Measurements from ENCODE around the gene GCNT4. TPM values are rescaled to one million over a fixed set of nuclear protein-coding genes. Genes with fewer than 3 reads are reported as not detected.

Gene GCNT4
- total RNA-seq, 2 experiments from 2014 or later, result 5.3 to 6.0 TPM

- no peaks in the 10 kb centered on the region for H3K27me3 Mint-ChIP-seq
- no peak overlapping the region for H3K4me3 Mint-ChIP-seq
- POLR2A ChIA-PET, result no interaction called here
- H3K9me3 Mint-ChIP-seq, result no peaks in the 10 kb centered on the region
- H3K27ac Mint-ChIP-seq, result no peak overlapping the region
- peaks cover 22% of the 10 kb centered on the region for H3K4me1 Mint-ChIP-seq
- ATAC-seq (ENCODE audit: low read depth), result no peak
- no peak for DNase-seq
- peaks cover 3% of the 10 kb centered on the region for H3K36me3 Mint-ChIP-seq
Measured at GRCh38 chr5:75021219-75021618, 31.1 kb downstream of the GCNT4 start.

- Mint-ChIP-seq H3K4me1 (peaks cover 21% of the 10 kb centered on the region), H3K27ac (no peak overlapping the region), H3K27me3 (no peaks in the 10 kb centered on the region), H3K9me3 (no peaks in the 10 kb centered on the region), H3K4me3 (no peak overlapping the region), H3K36me3 (no peaks in the 10 kb centered on the region)
- POLR2A ChIA-PET, result no interaction called here
- ATAC-seq (ENCODE audit: low read depth), result no peak
- DNase-seq, result no peak
Measured at GRCh38 chr5:75020016-75020656, 32.2 kb downstream of the GCNT4 start.

GRCh38 chr5:75018805-75019587 lies 33.4 kb downstream of the GCNT4 start:
- DNase-seq, result no peak
- POLR2A ChIA-PET, result no interaction called here
- H3K27ac Mint-ChIP-seq, result no peak overlapping the region
- peaks cover 16% of the 10 kb centered on the region for H3K4me1 Mint-ChIP-seq
- H3K9me3 Mint-ChIP-seq, result no peaks in the 10 kb centered on the region
- H3K27me3 Mint-ChIP-seq, result no peaks in the 10 kb centered on the region
- no peak overlapping the region for H3K4me3 Mint-ChIP-seq
- no peaks in the 10 kb centered on the region for H3K36me3 Mint-ChIP-seq
- ATAC-seq (ENCODE audit: low read depth), result no peak

- Mint-ChIP-seq H3K4me1 (peaks cover 6% of the 10 kb centered on the region), H3K4me3 (no peak overlapping the region), H3K27ac (no peak overlapping the region), H3K36me3 (no peaks in the 10 kb centered on the region), H3K9me3 (peaks cover 2% of the 10 kb centered on the region), H3K27me3 (no peaks in the 10 kb centered on the region)
- POLR2A ChIA-PET, result no interaction called here
- ATAC-seq (ENCODE audit: low read depth) (no peak), DNase-seq (no peak)
Measured at GRCh38 chr5:75017971-75018370, 34.4 kb downstream of the GCNT4 start.

- H3K27ac Mint-ChIP-seq, result no peak overlapping the region
- POLR2A ChIA-PET, result no interaction called here
- ATAC-seq (ENCODE audit: low read depth) (no peak), DNase-seq (no peak)
- H3K9me3 Mint-ChIP-seq, result peaks cover 2% of the 10 kb centered on the region
- no peaks in the 10 kb centered on the region for H3K27me3 Mint-ChIP-seq
- peaks cover 1% of the 10 kb centered on the region for H3K4me1 Mint-ChIP-seq
- H3K36me3 Mint-ChIP-seq, result peaks cover 4% of the 10 kb centered on the region
- no peak overlapping the region for H3K4me3 Mint-ChIP-seq
Measured at GRCh38 chr5:75016896-75017295, 35.5 kb downstream of the GCNT4 start.

- Mint-ChIP-seq H3K4me3 (no peak overlapping the region), H3K27me3 (no peaks in the 10 kb centered on the region), H3K9me3 (peaks cover 4% of the 10 kb centered on the region), H3K36me3 (peaks cover 5% of the 10 kb centered on the region), H3K4me1 (peaks cover 7% of the 10 kb centered on the region), H3K27ac (no peak overlapping the region)
- no peak for ATAC-seq (ENCODE audit: low read depth)
- DNase-seq, result no peak
- POLR2A ChIA-PET, result no interaction called here
Measured at GRCh38 chr5:75012748-75013147, 39.6 kb downstream of the GCNT4 start.

- DNase-seq (no peak), ATAC-seq (ENCODE audit: low read depth) (no peak)
- Mint-ChIP-seq H3K36me3 (peaks cover 7% of the 10 kb centered on the region), H3K9me3 (peaks cover 6% of the 10 kb centered on the region), H3K4me3 (no peak overlapping the region), H3K27ac (no peak overlapping the region), H3K4me1 (peaks cover 6% of the 10 kb centered on the region), H3K27me3 (no peaks in the 10 kb centered on the region)
- POLR2A ChIA-PET, result no interaction called here
Measured at GRCh38 chr5:75010838-75011237, 41.5 kb downstream of the GCNT4 start.

- peaks cover 10% of the 10 kb centered on the region for H3K36me3 Mint-ChIP-seq
- POLR2A ChIA-PET, result no interaction called here
- H3K27me3 Mint-ChIP-seq, result no peaks in the 10 kb centered on the region
- ATAC-seq (ENCODE audit: low read depth) (no peak), DNase-seq (no peak)
- H3K9me3 Mint-ChIP-seq, result peaks cover 8% of the 10 kb centered on the region
- peaks cover 6% of the 10 kb centered on the region for H3K4me1 Mint-ChIP-seq
- peak overlapping the region; percentile 22 for H3K27ac Mint-ChIP-seq
- H3K4me3 Mint-ChIP-seq, result no peak overlapping the region
Measured at GRCh38 chr5:75009556-75010345, 42.6 kb downstream of the GCNT4 start.

- no peak overlapping the region for H3K27ac Mint-ChIP-seq
- no peak for DNase-seq
- ATAC-seq (ENCODE audit: low read depth), result no peak
Measured at GRCh38 chr5:75006865-75007822, 45.2 kb downstream of the GCNT4 start.

GRCh38 chr5:75005561-75005960 lies 46.8 kb downstream of the GCNT4 start:
- Mint-ChIP-seq H3K4me3 (no peak overlapping the region), H3K9me3 (peaks cover 13% of the 10 kb centered on the region), H3K27me3 (no peaks in the 10 kb centered on the region), H3K27ac (no peak overlapping the region), H3K36me3 (peaks cover 7% of the 10 kb centered on the region), H3K4me1 (peaks cover 6% of the 10 kb centered on the region)
- no peak for DNase-seq
- ATAC-seq (ENCODE audit: low read depth), result no peak
- POLR2A ChIA-PET, result no interaction called here

More at GRCh38 chr5:75006865-75007822, 45.2 kb downstream of the GCNT4 start:
- Mint-ChIP-seq H3K9me3 (peaks cover 13% of the 10 kb centered on the region), H3K36me3 (peaks cover 10% of the 10 kb centered on the region), H3K4me3 (no peak overlapping the region), H3K4me1 (peaks cover 6% of the 10 kb centered on the region), H3K27me3 (no peaks in the 10 kb centered on the region)
- POLR2A ChIA-PET, result interaction anchor here (0.6 kb wide), 1 partner anchor 339 kb away, joined by 3 read pairs; no protein-coding TSS in a partner anchor
